GM12875 (cell line): ENCODE data around the gene SIDT2.
"Not testable (repeated sequence)": the region's sequence is repeated elsewhere in the genome, so short reads cannot be mapped to it uniquely, and the experiment has no call there.

Source experiments
- H3K4me3 ChIP-seq: one replicate; pipeline ENCODE4 v1.5.1; 2011; ENCODE audit warnings: low read depth, low read length, control low read depth
- CTCF ChIP-seq: IDR thresholded peaks from 2 replicates; pipeline ENCODE4 v1.5.1; 2011; ENCODE audit warnings: low read depth, mild to moderate bottlenecking, control low read depth, inconsistent platforms, low read length, moderate library complexity, borderline replicate concordance; ENCODE audit not compliant: insufficient read depth

The SIDT2 gene

GRCh38 chr11:117200813-117201657, 22.5 kb downstream of the SIDT2 start:
- no peak overlapping the region for H3K4me3 ChIP-seq
- TF ChIP-seq CTCF: no peak

DNA sequence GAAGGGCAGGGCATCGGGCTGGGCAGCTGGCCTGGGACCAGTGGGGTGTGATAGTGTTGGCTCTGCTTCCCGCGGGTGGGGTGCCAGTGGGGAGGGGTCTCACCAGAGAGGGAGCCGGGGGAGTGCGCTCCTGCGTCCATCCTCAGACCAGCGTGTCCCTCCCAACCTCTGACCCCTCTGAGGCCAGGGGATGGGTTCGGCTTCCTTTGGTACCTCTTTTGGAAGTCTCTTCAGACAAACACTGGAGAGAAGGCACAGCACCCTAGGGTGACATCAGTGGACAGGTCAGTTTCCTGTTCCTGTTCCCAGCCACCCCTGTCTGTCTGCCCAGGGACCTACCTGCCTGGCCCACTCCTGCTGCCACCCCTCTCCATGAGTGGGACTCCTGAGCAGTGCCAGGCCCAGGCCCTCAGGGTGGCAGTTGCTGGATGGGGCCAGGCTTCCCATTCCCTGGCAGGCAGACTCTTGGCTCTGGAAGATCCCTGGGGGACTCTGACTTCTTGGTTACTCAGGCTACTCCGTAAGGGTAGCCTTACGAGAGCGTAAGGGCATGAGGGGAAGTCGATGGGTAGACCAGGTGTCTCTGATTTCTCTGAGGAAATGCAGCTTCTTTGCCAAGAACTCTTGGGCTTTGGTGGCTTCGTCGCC, 23.2 kb downstream of the SIDT2 start:
- H3K4me3 ChIP-seq: no peak overlapping the region

GRCh38 chr11:117202386-117203068, 24.0 kb downstream of the SIDT2 start:
- H3K4me3 ChIP-seq: no peak overlapping the region
- TF ChIP-seq CTCF: no peak

More for the DNA sequence above, 23.2 kb downstream of the SIDT2 start:
- no peak for TF ChIP-seq CTCF

GRCh38 chr11:117203069-117203407, 24.5 kb downstream of the SIDT2 start:
- TF ChIP-seq CTCF: no peak
- H3K4me3 ChIP-seq: no peak overlapping the region

GRCh38 chr11:117204283-117205080, 25.9 kb downstream of the SIDT2 start:
- TF ChIP-seq CTCF: no peak
- H3K4me3 ChIP-seq: no peak overlapping the region

DNA sequence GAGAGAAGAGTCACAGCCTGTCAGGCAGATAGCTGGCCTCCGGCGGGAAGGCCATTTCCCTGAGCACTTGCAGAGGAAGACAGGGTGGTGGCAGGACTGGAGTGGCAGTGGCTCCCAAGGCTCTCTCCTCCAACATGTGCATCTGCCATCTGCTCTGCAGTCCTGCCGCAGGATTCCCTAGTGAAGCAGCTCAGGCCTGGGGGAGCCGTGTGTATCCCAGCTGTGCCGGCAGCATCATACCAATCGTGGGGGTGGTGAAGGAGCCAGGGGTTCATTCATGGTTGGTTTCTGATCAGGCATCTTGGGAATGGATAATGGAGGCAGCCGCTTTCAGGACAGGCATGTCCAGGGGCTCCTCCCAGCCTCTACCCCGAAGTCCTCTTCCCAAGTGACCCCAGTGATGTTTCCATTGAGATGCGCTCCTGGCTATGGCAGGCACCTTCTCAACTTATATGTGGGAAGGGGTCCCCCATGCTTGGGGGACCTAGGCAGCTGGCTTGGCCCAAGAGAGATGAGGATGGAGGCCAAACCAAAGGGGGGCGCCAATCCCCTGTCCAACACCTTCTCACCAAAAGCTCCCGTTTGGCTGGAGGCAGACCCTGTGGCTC, 26.8 kb downstream of the SIDT2 start:
- no peak overlapping the region for H3K4me3 ChIP-seq
- no peak for TF ChIP-seq CTCF

- not testable (repeated sequence) for H3K4me3 ChIP-seq
Measured at GRCh38 chr11:117206111-117206510, 27.6 kb downstream of the SIDT2 start.

DNA sequence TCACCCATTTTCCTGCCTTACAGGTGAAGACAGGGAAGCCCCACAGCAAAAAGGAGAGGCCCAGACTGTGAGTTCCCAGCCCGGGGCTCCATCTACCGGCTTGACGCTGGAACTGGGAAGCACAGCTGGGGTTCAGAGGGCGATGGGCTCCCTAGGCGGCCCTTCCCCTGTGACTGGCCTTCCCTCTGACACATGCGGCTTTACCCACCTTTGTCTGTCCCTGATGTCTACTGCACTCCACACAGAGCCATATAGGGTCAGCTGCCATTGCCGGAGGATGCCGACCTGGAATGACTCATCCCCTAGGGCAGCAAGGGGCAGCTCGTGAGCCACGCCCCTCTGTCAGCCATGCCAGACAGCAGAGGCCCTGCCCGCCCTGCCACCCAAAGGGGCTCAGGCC, 28.3 kb downstream of the SIDT2 start:
- H3K4me3 ChIP-seq: not testable (repeated sequence)

DNA sequence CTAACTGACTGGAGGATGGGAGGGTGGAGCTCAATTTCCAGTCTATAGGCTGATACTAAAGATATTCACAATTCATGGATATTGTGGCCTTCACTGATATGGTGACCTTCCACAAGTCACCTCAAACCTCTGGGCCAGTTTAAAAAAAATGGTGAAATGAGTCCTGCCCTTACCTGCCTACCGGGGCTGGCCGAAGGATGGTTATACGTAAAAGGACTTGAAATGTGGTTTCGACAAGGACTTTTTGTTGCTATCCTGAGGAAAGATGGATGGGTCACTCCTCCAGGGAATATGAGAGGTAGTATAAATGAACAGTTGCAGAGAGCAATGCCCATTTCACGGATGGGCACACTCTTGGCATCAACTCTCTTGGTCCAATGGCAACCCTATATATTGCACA, 28.9 kb downstream of the SIDT2 start:
- H3K4me3 ChIP-seq: not testable (repeated sequence)

DNA sequence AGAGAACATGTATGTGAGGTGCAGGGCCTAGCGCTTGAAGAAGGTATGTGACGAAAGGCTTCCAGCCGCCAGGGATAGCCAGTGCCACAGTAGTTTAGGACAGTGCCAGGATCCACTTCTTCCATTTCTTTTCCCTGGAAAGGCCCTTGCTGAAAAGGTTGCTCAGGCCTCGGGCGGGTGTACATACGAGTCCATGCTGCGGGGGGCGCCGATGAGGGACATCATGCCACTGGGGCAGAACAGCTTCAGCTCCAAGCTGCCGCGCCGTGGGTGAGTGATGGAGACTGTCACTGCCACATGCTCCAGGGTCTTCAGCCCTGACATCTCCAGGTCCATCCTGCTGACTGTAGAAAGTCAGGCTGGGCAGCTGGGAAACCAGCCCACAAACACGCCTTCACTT, 30.2 kb downstream of the SIDT2 start:
- not testable (repeated sequence) for H3K4me3 ChIP-seq
